Neural cell (in vitro differentiated cells): ENCODE measurements around the gene CD58. TPM values are rescaled to one million over a fixed set of nuclear protein-coding genes. Genes with fewer than 3 reads are reported as not detected.

Source experiments
- H2AFZ ChIP-seq: fragments of 200-600, 300-800 bp; sonication (generic), shearing (Covaris generic); 2 replicates; pipeline ENCODE4 v1.6.0; 2014; ENCODE audit warnings: low read depth, mild to moderate bottlenecking, antibody characterized with exemption, low read length, moderate library complexity
- H3F3A ChIP-seq: fragments of 200-600 bp; shearing (Covaris generic); 2 replicates; pipeline ENCODE4 v1.6.1; 2016; ENCODE audit warnings: mild to moderate bottlenecking, moderate library complexity, mixed read lengths, antibody characterized with exemption, low read length; ENCODE audit not compliant: insufficient read depth, poor library complexity, severe bottlenecking
- H3K27ac ChIP-seq: fragments of 200-600, 300-800 bp; sonication (generic), shearing (Covaris generic); 2 replicates; pipeline ENCODE4 v1.5.1; 2014; ENCODE audit warnings: mild to moderate bottlenecking, low read length, moderate library complexity
- H3K27me3 ChIP-seq: fragments of 300-800, 200-600 bp; sonication (generic), shearing (Covaris generic); 2 replicates; pipeline ENCODE4 v1.6.0; 2014; ENCODE audit warnings: mild to moderate bottlenecking, low read depth, low read length, moderate library complexity; ENCODE audit not compliant: insufficient read depth
- H3K36me3 ChIP-seq: fragments of 300-800, 200-600 bp; sonication (generic), shearing (Covaris generic); 2 replicates; pipeline ENCODE4 v1.5.1; 2014; ENCODE audit warnings: mild to moderate bottlenecking, antibody characterized with exemption, low read length, moderate library complexity; ENCODE audit not compliant: insufficient read depth
- H3K4me2 ChIP-seq: fragments of 300-800, 200-600 bp; sonication (generic), shearing (Covaris generic); 2 replicates; pipeline ENCODE4 v1.6.0; 2014; ENCODE audit warnings: mild to moderate bottlenecking, low read length
- H3K4me3 ChIP-seq: fragments of 300-800, 200-600 bp; sonication (generic), shearing (Covaris generic); 2 replicates; pipeline ENCODE4 v1.5.1; 2014; ENCODE audit warnings: mild to moderate bottlenecking, low read length, moderate library complexity
- H3K79me2 ChIP-seq: fragments of 200-600 bp; shearing (Covaris generic); replicated peaks from 2 replicates; pipeline ENCODE4 v1.6.0; 2014; ENCODE audit warnings: mild to moderate bottlenecking, low read length, moderate library complexity; ENCODE audit not compliant: insufficient read depth
- H3K9ac ChIP-seq: fragments of 300-800, 200-600 bp; sonication (generic), shearing (Covaris generic); 2 replicates; pipeline ENCODE4 v1.6.1; 2016; ENCODE audit warnings: mild to moderate bottlenecking, low read length, mixed read lengths
- H3K9me2 ChIP-seq: fragments of 200-600 bp; shearing (Covaris generic); 2 replicates; pipeline ENCODE4 v1.6.1; 2016; ENCODE audit warnings: mild to moderate bottlenecking, low read length, mixed read lengths; ENCODE audit not compliant: insufficient read depth
- H3K9me3 ChIP-seq: fragments of 200-600, 300-800 bp; sonication (generic), shearing (Covaris generic); 2 replicates; pipeline ENCODE4 v1.6.1; 2016; ENCODE audit warnings: mild to moderate bottlenecking, mixed run types, low read length, moderate library complexity, mixed read lengths
- H4K20me1 ChIP-seq: fragments of 200-600 bp; shearing (Covaris generic); 2 replicates; pipeline ENCODE4 v1.6.1; 2016; ENCODE audit warnings: mild to moderate bottlenecking, mixed run types; ENCODE audit not compliant: insufficient read depth
- EP300 ChIP-seq: fragments of 450-650 bp; conservative IDR thresholded peaks from 2 replicates; pipeline ENCODE4 v1.6.1; 2014; ENCODE audit warnings: antibody characterized with exemption, mild to moderate bottlenecking, moderate library complexity; ENCODE audit not compliant: poor library complexity, severe bottlenecking
- EZH2 ChIP-seq: fragments of 200-600, 300-800 bp; shearing (Covaris generic), sonication (generic); IDR thresholded peaks from 2 replicates; pipeline ENCODE4 v1.6.1; 2014; ENCODE audit warnings: antibody characterized with exemption, low read length, borderline replicate concordance, mild to moderate bottlenecking; ENCODE audit not compliant: insufficient read depth, poor library complexity, severe bottlenecking
- MXI1 ChIP-seq: fragments of 450-650 bp; conservative IDR thresholded peaks from 2 replicates; pipeline ENCODE4 v1.6.1; 2014; ENCODE audit warnings: antibody characterized with exemption, mild to moderate bottlenecking; ENCODE audit not compliant: poor library complexity, severe bottlenecking
- POLR2AphosphoS5 ChIP-seq: IDR thresholded peaks from 2 replicates; pipeline ENCODE4 v1.6.1; 2012
- RAD21 ChIP-seq: fragments of 450-650 bp; conservative IDR thresholded peaks from 2 replicates; pipeline ENCODE4 v1.6.1; 2014; ENCODE audit warnings: antibody characterized with exemption, mild to moderate bottlenecking, moderate library complexity
- SMC3 ChIP-seq: fragments of 450-650 bp; conservative IDR thresholded peaks from 2 replicates; pipeline ENCODE4 v1.6.1; 2014; ENCODE audit warnings: antibody characterized with exemption, mild to moderate bottlenecking, moderate library complexity; ENCODE audit not compliant: poor library complexity
- TAF1 ChIP-seq: IDR thresholded peaks from 2 replicates; pipeline ENCODE4 v1.6.1; 2012; ENCODE audit warnings: low read depth
- polyA plus RNA-seq: library from polyadenylated mRNA; depleted of rRNA; stranded (reverse); fragments of >200 nt; gene quantifications from 2 replicates; pipeline ENCODE4 v1.2.3, GENCODE V29; 2014
- TF ChIP-seq, protein P1 (sequence below): IDR thresholded peaks from 2 replicates; pipeline ENCODE4 v1.6.1; 2012; ENCODE audit warnings: borderline replicate concordance
- TF ChIP-seq, protein P2 (sequence below): fragments of 450-650 bp; IDR thresholded peaks from 2 replicates; pipeline ENCODE4 v1.5.1; 2014; ENCODE audit warnings: antibody characterized with exemption, mild to moderate bottlenecking, moderate library complexity; ENCODE audit not compliant: poor library complexity, severe bottlenecking

Gene CD58
- polyA plus RNA-seq, 1 donor from 2014 or later = 1.8 TPM

DNA sequence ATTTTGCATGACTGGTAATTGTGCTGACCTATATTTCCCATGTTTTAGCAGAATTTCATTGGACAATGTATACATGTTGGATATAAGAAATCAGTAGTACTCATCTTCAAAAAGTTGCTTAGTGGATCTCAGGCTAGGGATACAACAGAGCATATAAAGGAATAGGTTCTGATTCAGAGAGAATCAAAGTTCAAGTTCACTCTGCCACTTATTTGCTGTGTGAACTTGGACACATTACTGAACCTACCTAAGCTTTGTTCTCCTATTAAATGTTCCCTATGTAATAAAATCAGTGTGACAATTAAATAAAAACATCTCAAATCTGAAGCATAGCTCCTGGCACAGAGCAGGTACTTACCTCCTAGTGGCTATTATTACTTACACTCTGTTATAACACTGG is 9.3 kb downstream of the CD58 start:
- Histone ChIP-seq H3K9me3 (no peaks in the 10 kb centered on the region), H3K27ac (no peak overlapping the region), H3K36me3 (no peaks in the 10 kb centered on the region), H3K9me2 (no peaks in the 10 kb centered on the region), H4K20me1 (no peaks in the 10 kb centered on the region), H3F3A (no peaks in the 10 kb centered on the region), H2AFZ (no peak overlapping the region), H3K4me3 (no peak overlapping the region), H3K9ac (no peak overlapping the region), H3K79me2 (no peaks in the 10 kb centered on the region), H3K27me3 (no peaks in the 10 kb centered on the region), H3K4me2 (no peak overlapping the region)
- TF ChIP-seq MXI1 = no peak
- no peak for TF ChIP-seq TAF1
- TF ChIP-seq, protein P1, sequence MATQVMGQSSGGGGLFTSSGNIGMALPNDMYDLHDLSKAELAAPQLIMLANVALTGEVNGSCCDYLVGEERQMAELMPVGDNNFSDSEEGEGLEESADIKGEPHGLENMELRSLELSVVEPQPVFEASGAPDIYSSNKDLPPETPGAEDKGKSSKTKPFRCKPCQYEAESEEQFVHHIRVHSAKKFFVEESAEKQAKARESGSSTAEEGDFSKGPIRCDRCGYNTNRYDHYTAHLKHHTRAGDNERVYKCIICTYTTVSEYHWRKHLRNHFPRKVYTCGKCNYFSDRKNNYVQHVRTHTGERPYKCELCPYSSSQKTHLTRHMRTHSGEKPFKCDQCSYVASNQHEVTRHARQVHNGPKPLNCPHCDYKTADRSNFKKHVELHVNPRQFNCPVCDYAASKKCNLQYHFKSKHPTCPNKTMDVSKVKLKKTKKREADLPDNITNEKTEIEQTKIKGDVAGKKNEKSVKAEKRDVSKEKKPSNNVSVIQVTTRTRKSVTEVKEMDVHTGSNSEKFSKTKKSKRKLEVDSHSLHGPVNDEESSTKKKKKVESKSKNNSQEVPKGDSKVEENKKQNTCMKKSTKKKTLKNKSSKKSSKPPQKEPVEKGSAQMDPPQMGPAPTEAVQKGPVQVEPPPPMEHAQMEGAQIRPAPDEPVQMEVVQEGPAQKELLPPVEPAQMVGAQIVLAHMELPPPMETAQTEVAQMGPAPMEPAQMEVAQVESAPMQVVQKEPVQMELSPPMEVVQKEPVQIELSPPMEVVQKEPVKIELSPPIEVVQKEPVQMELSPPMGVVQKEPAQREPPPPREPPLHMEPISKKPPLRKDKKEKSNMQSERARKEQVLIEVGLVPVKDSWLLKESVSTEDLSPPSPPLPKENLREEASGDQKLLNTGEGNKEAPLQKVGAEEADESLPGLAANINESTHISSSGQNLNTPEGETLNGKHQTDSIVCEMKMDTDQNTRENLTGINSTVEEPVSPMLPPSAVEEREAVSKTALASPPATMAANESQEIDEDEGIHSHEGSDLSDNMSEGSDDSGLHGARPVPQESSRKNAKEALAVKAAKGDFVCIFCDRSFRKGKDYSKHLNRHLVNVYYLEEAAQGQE = no peak
- TF ChIP-seq RAD21 = no peak
- TF ChIP-seq SMC3 = no peak
- TF ChIP-seq EP300 = no peak
- TF ChIP-seq, protein P2, sequence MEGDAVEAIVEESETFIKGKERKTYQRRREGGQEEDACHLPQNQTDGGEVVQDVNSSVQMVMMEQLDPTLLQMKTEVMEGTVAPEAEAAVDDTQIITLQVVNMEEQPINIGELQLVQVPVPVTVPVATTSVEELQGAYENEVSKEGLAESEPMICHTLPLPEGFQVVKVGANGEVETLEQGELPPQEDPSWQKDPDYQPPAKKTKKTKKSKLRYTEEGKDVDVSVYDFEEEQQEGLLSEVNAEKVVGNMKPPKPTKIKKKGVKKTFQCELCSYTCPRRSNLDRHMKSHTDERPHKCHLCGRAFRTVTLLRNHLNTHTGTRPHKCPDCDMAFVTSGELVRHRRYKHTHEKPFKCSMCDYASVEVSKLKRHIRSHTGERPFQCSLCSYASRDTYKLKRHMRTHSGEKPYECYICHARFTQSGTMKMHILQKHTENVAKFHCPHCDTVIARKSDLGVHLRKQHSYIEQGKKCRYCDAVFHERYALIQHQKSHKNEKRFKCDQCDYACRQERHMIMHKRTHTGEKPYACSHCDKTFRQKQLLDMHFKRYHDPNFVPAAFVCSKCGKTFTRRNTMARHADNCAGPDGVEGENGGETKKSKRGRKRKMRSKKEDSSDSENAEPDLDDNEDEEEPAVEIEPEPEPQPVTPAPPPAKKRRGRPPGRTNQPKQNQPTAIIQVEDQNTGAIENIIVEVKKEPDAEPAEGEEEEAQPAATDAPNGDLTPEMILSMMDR = no peak
- no peak for TF ChIP-seq POLR2AphosphoS5
- no peak for TF ChIP-seq EZH2

DNA sequence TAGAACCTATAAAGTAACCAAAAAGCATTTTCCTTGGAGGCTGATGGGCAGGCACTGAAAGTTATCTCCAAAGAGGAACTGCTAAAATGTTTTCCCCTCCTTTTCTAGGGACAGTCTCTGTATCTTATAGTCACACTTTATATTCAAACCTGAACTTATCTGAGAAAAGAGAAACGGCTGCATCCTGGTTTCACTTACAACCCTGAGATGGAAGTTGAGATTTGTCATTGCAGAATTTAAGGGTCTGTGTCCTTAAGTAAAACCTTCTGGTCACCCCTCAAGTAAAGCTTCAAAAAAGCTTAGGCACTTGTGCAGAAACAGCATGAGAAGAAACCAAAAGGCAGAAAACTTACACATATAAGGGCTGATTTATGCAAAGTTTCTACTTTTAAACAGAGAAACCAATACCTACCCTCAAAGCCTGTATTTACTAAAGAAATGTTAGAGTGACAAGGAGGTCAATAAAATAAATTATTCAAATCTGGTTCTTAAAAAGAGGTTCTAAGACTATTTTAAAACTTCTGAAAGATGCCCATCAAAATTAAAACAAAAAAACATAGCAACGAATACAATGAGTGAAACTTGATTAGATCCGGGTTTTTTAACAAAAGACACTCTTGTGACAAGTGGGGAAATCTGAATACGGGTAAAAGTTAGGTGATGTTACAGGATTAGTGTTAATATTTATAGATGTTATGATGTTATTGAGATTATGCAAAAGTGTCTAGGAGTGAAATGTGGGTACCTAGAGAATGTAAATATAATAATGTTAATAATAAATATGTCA is 9.9 kb downstream of the CD58 start:
- no peak overlapping the region for H3K9ac ChIP-seq
- no peaks in the 10 kb centered on the region for H3K36me3 ChIP-seq
- no peaks in the 10 kb centered on the region for H3K79me2 ChIP-seq
- no peak overlapping the region for H3K4me3 ChIP-seq
- no peaks in the 10 kb centered on the region for H3K9me2 ChIP-seq
- no peak overlapping the region for H3K27ac ChIP-seq
- H3K9me3 ChIP-seq = no peaks in the 10 kb centered on the region
- no peak overlapping the region for H2AFZ ChIP-seq
- H3K4me2 ChIP-seq = no peak overlapping the region
- no peak for TF ChIP-seq RAD21
- no peak for TF ChIP-seq POLR2AphosphoS5
- TF ChIP-seq, protein P1 = no peak
- TF ChIP-seq MXI1 = no peak
- H4K20me1 ChIP-seq = no peaks in the 10 kb centered on the region
- no peaks in the 10 kb centered on the region for H3K27me3 ChIP-seq
- no peaks in the 10 kb centered on the region for H3F3A ChIP-seq
